Myocyte (in vitro differentiated cells): ENCODE results near the gene CHST11. TPM values are rescaled to one million over a fixed set of nuclear protein-coding genes. Genes with fewer than 3 reads are reported as not detected.
"Not testable (repeated sequence)": the region's sequence is repeated elsewhere in the genome, so short reads cannot be mapped to it uniquely, and the experiment has no call there.

Experiments used
- DNase-seq: peaks from one replicate; pipeline ENCODE4 v3.0.0-alpha.2; 2012; ENCODE audit warnings: low read depth
- total RNA-seq: library from RNA; depleted of rRNA; stranded (reverse); fragments of >200 nt; gene quantifications from 2 replicates; pipeline ENCODE4 v1.2.3, GENCODE V29; 2014

The CHST11 gene
- total RNA-seq, 1 donor from 2014 or later: 2.9 TPM

DNA sequence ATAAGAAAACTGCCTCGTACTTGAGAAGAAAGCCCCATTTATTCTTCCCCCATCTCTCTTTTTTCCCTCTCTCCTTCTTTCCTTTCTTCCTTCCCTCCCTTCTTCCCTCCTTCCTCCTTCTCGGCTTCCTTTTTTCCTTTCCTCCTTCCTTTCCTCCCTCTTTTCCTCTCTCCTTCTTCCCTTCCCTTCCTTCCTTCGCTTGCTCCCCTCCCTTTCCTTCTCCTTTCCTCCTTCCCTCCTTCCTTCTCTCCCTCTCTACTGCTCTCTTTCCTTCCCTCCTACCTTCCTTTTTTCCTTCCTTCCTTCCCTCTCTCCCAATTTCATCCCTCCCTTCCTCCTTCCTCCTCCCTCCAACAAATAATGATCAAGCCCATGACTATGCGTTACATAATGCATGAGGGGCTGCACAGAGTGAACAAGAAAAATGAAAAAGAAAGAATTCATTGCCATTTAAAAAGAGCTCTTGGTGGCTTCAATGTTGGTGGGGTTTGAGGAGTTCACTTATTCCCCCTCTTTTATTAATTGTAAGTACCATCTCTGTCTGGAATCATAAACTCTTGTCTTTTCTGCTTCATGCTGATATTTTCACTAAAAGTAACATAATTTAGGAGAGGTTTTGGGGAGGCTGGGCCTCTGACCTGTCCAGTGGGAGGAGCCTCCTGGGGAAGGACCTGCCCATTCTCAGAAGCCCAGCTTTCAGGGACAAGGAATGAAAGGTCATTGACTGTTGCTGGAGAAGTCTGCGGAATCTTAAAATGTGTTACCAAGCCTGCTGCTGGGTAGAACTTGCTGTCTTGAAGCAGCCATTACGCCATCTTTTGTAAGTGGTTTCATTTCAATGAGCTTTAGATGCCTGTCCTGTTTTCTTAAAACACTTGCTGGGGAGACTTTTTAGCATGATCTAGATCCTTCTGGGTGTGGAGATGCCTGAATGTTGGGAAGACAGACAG, 144.3 kb downstream of the CHST11 start:
- DNase-seq: no peak

DNA sequence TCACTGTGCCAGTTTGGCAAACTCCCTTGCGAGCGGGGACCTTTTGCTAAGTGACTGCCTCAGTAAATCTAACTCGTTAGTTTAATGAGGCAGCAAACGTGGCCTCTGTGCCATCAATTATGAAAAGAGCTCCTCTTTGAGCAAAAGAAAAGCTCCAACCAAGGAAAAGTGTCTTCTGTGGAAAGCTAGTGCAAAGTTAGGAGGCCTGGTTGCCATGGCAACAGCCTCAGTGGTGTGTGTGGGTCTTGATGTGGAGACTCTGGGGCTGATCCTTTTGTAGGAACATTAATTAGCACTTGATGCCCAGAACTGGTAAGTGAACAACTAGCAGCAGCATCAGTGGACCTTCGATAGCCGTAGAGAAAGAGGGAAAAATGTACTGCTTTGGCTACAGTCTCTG, 145.7 kb downstream of the CHST11 start:
- no peak for DNase-seq

DNA sequence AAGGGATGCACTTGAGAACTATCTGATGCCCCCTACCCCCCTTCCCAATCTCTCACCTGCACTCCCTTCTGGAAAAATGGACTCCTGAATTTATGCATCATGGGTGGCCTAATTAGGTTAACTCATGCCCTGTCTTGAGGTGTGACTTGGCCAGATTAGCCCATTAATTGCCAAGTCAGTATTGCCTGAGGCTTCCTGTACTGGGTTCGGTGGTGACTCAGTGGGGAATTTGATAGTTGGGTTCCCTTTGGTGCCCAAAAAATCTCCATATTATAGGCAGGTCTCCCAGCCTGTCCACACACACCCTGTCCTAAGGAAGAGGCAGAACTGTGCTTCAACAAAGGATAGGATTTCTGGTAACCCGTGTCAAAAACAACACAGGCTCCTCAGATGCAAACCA, 146.1 kb downstream of the CHST11 start:
- DNase-seq: no peak

DNA sequence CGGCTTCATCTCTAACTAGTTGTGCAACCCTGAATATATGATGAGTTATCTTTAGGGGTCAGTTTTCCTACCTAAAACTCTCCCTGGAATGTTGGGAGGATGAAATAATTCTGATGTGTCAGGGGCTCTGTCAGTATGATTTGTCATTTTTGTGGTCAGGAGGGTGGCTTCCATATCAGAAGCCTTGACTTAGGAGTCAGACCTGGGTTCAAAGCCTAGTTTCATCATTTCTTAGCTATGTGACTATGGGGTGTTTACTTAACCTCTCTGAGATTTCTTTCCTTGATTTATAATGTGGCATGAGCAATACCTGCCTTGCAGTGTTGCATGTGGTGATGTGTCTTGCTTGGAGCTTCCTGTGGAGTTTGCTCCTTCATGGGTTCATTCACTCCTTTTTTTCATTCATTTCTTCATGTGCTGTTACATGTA, 146.8 kb downstream of the CHST11 start:
- no peak for DNase-seq

DNA sequence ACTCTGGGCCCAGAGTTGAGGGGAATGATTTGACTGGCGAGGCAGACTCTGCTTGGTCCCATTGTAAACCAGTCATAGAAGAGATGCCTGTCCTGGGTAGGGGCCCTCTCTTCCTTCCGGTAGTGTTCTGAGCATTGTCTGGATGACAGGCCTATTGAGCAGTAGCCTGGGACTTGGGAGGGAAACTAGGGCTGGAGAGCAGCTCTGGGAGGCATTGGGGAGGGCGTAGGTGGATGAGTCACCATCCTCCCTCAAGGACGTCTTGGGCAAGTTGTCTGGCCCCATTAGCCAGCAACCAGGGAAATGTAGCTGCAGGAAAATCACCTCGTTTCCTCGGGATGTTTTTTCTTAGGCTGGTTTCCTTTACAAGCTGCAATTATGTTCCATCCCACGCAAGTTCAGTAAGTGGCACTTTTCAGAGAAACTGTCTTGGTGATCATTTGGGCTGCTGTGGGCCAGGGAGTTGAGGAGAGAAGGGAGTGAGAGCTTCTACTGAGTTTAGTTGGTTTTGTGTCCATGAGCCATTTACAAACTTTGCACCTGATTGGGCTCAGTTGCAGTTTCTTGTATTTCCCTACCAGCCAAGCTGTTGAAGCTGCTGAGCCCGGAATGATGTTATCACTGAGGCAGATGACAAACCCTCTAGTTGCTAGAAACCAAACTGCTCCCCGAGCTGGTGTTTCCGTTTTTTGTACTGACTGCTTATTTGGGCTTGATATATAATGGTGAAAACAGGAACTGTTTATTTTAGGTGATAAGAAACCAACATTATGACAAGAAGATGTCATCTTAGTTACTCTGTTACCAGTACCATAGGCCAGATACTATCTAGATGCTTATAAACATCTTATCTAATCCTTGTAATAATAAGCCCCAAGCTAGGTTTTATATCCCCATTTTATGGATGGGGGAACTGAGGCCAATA, 147.6 kb downstream of the CHST11 start:
- DNase-seq: peak; percentile 62

DNA sequence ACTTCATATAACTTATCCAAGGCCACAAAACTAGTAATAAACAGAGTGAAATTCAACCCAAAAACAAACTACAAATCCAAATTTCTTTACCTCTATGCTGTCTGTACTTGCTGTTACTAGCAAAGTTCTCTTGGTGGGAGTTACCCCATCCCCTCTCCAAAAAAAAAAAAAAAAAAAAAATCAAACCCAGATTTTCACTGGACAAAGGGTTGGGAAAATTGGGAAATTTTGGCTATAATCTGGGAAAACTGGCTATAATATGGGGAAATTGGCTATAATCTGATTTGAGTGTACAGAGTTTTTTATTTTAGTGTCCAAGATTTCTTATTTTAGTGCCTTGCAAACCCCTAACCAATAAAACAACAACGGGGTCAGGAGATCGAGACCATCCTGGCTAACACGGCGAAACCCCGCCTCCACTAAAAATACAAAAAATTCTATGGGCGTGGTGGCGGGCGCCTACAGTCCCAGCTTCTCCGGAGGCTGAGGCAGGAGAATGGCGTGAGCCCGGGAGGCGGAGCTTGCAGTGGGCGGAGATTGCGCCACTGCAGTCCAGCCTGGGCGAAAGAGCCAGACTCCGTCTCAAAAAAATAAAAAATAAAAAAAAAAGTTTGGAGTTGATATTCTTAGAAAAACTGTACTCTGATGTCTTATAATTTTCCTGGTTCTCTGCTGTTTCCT, 148.4 kb downstream of the CHST11 start:
- no peak for DNase-seq

DNA sequence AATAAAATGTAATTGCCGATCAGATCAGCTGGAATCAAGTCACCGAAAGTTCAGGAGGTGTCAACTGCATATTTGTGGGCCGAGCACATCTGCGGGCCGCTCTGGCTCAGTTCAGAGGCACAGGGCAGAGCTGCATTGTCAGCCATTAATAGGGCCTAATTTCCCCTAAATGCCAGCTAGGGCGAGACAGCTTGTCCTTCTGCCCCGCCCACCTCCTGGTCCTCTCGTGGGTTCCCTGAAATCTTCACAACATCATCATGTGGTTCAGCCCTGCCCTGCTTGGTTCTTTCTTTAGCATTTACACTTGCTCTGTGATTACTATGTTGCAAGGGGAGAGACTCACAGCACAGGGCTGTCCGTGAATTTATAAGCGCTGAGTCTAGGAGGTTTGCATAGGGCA, 148.9 kb downstream of the CHST11 start:
- DNase-seq: peak; percentile 87

DNA sequence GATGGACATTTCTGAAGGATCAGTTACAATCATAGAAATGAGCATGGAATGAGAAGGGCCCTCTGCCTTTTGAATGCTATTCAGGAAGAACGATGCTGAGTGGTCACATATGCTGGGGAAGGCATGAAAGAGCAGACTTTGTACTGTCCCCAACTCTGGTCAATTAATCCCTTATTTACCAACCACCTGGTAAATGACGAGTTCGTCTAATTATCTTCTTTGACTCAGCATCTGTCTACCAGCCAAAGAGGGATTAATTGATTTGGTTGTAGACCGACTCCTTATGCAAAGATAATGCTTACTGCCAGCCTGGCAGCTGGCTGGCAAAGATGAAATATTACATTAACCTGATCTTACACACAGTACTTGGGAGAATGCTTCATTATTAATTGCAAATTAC, 152.2 kb downstream of the CHST11 start:
- DNase-seq: no peak

DNA sequence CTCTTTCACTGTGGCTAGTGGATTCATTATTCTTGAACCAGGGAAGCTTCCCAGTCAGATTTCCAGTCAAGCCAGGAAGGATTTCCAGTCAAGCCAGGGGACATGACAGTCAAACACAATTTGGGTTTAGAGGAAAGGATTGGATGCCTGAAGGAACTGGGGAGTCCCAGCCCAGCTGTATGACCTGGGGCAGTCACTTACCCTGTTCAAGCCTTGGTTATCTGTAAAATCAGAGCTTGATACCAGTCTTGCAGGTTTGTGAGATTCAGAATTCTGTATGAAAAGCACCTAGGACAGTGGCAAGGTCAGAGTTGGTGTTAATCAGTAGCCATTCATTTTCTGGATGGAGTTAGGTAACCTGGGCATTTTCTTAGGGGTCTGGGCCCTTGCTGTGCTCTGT, 152.7 kb downstream of the CHST11 start:
- DNase-seq: no peak

DNA sequence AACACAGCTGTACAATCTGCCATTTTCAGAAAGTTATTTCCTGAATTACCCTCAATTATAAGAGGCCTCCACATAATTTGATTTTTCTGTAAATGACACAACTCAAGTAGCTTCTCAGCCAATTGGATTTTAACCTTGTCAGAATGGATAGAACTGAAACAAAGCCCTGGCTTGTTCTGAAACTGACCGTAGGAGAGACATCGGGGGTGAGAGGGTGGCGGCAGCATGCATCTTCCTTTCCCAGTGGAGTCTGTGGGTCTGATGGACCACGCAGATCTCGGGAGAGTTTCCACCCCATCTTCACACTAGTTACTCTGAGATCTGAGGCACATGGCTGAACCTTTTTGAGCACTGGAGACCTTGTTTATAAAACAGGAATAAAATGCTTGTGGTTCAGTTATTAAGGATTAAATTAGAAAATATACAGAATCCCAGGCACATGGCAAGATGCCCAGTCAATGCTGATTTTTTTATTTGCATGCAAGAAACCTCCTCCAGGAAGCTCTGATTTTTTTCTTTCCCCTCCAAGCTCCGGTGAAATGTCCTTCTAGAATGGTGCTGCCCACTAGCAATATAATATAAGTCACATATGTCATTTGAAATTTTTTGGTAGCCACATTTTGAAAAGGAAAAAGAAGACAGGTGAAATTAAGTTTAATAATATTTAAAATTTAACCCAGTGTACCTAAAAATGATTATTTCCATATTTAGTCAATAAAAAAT, 153.9 kb downstream of the CHST11 start:
- DNase-seq: no peak

DNA sequence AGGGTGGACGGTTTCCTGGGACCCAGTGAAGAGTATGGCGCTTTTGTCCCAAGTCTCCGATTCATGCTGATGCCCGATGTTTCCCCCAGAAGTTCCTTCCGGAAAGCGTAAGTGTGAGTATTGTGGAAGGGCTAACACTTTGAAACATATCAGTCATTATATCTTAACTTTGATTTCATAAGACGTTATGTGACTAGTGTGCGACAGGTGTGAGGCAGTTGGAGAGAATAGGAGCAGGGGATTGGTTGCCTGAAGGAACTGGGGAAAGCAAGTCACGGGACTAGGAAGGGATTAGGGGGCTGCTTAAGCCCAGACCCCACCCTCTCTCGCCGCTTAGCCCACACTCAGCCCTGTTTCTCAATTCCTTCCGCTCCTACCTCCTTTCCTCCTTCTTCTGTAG, 154.9 kb downstream of the CHST11 start:
- no peak for DNase-seq

DNA sequence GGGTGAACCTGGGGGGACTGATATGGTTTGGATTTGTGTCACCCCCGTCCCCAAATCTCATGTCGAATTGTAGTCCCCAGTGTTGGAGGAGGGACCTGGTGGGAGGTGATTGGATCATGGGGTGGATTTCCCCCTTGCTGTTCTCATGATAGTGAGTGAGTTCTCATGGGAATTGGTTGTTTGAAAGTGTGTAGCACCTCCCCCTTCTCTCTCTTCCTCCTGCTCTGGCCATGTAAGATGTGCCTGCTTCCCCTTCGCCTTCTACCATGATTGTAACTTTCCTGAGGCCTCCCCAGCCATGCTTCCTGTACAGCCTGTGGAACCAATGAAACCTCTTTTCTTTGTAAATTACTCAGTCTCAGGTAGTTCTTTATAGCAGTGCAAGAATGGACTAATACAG, 156.6 kb downstream of the CHST11 start:
- DNase-seq: not testable (repeated sequence)

DNA sequence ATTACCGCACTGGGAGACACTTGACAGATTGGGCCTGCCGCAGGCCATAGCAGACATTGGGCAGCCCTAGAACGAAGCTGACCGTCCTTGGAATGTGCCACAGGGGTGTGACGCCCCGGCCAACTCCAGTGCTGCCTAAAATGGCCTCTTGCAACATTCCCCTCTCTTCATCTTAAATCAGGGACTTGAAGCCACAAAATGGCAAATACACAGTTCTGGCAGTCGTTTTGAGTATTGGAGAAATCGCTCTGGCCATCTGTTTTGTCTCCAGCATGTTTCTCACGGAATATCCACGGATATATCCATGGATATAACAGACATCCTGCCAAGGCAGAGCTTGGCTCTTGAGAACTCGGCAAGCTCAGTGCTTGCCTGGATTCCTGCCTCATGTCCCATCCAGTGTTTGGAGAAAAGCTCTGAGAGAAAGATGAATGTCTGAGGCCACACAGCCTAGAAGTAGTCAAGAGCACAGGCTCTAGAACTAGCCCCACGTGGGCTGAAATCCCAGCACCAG, 158.4 kb downstream of the CHST11 start:
- no peak for DNase-seq

DNA sequence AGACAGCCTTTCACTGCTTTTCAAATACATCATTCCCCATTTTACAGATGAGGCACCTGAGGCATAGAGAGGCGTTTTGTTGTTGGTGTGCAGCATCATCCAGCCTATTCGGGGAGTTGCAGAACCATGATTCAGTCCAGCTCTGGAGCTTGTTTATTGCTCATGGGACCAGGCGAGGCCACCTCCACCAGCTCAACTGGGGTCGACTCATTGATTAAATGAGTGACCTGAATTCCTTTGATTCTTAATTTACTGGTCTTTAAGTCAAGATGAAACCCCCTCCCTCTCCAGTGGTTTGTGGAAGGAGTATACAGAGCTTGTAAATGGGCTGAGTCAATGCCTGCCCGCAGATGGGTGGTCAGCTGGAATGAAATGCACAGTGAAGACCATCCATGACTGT, 161.9 kb downstream of the CHST11 start:
- DNase-seq: no peak

DNA sequence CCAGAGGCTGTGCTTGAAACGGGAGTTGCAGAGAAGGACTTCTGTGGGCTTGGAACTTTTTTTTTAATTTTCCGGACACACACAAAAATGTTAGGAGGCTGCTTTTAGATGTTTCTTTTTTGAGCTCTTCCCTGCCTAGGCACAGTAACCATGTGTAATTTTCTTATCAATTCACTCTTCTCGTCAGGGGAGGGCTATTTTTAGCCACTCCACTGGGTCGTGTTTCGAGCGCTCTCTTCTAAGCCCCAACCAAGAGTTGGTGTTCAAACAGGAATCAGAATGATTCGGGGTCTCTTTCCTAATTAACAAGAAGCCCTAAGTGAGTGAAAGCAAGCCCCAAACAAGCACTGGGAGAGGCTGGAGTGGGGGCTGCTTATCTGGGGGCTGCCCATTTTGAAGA, 162.6 kb downstream of the CHST11 start:
- DNase-seq: no peak

DNA sequence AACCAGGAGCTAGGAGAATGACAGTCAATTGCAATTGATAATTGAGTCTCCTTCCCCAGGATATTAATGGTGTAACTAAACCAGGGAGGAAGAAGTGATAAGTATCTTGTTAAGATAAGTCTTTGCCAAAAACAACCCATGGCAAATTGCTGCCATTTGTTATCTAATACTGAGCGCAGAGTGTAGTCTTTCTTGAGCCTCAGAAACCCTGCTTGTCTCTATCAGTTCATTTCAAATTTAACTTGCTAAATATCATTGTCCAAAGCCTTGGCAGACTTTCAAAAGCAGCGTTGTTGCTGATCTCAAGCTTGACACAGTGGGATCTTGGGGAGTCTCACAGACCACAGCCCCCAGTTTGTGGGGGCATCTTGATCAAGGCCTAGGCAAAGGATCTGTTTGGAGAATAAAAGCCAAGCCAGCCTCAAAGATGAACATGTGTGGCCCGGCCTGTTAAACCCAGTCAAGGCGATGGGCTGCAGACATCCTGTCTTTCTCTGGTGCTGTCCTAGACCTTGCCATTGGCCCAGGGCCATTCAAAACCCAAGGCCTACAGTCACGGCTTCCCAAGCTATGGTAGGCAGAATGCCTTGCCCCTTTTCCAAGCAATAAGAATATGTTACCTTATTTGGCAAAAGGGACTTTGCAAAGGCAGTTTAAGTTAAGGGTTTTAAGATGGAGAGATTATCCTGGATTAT, 164.2 kb downstream of the CHST11 start:
- no peak for DNase-seq

DNA sequence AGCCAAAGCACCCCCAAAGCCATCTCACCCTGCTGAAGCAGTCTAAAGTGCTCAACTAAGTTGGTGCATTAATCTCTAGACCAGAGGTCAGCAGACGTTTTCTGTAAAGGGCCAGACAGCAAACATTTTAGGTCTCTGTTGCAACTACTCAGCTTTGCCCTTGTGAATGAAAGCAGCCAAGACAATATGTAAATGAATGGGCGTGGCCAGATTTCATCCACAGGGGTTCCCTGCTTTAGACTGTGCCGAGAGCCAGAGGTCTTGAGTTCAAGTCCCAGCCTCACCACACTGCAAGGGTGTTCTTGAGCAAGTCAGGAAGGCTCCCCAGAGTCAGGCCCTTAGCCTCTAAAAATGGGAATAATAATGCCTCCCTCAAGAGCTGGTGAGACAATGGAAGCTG, 166.2 kb downstream of the CHST11 start:
- no peak for DNase-seq

DNA sequence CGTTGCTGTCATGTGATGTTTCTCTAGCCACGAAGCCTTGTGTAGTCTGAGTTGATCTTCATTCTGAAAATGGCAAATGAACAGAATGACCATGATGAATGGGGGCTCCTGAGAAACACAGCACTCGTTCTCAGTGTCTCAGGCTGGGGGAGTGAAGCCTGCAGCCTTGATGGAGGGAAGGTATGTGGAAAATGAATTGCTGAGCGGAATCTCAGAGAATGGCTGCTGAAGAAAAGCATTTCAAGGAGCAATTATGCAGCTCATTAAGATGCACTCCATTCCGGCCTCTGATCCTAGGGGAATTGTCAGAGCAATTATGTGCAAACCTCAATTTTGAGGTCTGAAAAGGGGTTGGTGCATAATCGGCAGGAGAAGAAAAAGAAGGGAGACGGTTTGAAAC, 167.1 kb downstream of the CHST11 start:
- no peak for DNase-seq

DNA sequence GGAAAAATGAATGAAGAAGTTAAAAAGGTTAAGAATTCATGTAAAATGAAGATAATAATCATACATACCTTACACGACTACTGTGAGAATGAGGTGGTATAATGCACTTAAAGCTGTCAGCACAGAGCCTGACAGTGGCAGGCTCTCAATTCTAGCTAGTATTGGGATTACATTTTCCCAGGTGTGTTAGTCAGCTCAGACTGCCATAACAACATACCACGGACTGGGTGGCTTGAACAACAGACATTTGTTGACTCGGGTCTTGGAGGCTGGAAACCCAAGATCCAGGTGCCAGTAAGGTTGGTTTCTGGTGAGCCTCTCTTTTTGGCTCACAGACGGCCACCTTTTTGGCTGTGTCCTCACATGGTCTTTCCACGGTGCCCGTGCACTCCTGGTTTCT, 167.8 kb downstream of the CHST11 start:
- no peak for DNase-seq
